ENCODE measurements around the gene FGFRL1. TPM values are rescaled to one million over a fixed set of nuclear protein-coding genes. Genes with fewer than 3 reads are reported as not detected.
A peak's percentile ranks its signal among the peaks of the same experiment; 100 is the strongest.

FGFRL1 gene
- total and polyA plus RNA-seq, 2 experiments from 2014 or later: 22.9 to 40.7 TPM

- H3K4me1 ChIP-seq (ENCODE audit: low read depth): peaks cover 14% of the 10 kb centered on the region
- no peaks in the 10 kb centered on the region for H3K27me3 ChIP-seq
- peak overlapping the region; percentile 22 for H3K27ac ChIP-seq
- H3K36me3 ChIP-seq: no peaks in the 10 kb centered on the region
- TF ChIP-seq, protein P1, sequence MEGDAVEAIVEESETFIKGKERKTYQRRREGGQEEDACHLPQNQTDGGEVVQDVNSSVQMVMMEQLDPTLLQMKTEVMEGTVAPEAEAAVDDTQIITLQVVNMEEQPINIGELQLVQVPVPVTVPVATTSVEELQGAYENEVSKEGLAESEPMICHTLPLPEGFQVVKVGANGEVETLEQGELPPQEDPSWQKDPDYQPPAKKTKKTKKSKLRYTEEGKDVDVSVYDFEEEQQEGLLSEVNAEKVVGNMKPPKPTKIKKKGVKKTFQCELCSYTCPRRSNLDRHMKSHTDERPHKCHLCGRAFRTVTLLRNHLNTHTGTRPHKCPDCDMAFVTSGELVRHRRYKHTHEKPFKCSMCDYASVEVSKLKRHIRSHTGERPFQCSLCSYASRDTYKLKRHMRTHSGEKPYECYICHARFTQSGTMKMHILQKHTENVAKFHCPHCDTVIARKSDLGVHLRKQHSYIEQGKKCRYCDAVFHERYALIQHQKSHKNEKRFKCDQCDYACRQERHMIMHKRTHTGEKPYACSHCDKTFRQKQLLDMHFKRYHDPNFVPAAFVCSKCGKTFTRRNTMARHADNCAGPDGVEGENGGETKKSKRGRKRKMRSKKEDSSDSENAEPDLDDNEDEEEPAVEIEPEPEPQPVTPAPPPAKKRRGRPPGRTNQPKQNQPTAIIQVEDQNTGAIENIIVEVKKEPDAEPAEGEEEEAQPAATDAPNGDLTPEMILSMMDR (IDR thresholded peaks at IDR 0.05; ENCODE audit: low read depth, low read length): no peak
- DNase-seq (ENCODE audit: low read depth in 1 of 2, low spot score in 1 of 2): no peak
- H3K9me3 ChIP-seq (ENCODE audit: low read depth): no peaks in the 10 kb centered on the region
- H3K4me3 ChIP-seq: no peak overlapping the region
Measured at GRCh38 chr4:1027219-1027914, 15.9 kb downstream of the FGFRL1 start.

- Histone ChIP-seq H3K4me1 (ENCODE audit: low read depth) (peaks cover 14% of the 10 kb centered on the region), H3K4me3 (no peak overlapping the region), H3K27me3 (no peaks in the 10 kb centered on the region), H3K27ac (no peak overlapping the region), H3K9me3 (ENCODE audit: low read depth) (no peaks in the 10 kb centered on the region), H3K36me3 (no peaks in the 10 kb centered on the region)
- peak in 1 of 2 donors; percentile 43 for DNase-seq (ENCODE audit: low read depth in 1 of 2, low spot score in 1 of 2)
- TF ChIP-seq, protein P1 (IDR thresholded peaks at IDR 0.05; ENCODE audit: low read depth, low read length): no peak
Measured at GRCh38 chr4:1027915-1028238, 16.5 kb downstream of the FGFRL1 start.

DNA sequence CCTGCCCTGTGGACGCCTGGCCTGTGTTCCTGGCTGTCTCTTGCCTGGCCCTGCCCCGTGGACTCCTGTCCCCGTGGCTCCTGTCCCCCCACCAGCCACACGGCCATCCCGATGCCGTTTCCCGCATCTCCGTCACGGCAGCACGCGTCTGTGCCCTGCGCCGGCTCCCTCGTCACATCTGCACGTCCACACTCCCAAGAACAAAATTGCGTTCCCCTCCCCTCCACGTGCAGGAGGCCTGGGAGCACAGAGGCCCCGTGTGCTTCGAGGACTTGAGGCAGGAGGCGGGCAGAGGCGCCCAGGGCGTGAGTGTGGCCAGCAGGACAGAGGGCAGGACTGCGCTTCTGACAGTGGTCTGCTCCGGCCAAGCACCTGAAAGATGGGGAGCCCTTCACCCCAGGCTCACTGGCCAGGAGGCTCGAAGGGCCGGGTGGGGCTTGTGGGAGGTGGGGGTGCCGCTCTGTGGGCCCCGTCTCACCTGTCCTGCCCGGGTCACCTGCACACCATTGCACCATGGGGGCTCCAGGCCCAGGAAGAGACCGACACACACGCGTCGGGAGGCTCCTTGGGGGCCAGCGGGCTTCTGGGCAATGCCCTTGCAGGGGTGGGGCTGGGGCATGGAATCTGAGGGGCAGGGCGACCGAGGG lies 17.3 kb downstream of the FGFRL1 start:
- TF ChIP-seq, protein P1 (IDR thresholded peaks at IDR 0.05; ENCODE audit: low read depth, low read length): no peak
- Histone ChIP-seq H3K4me3 (no peak overlapping the region), H3K27me3 (no peaks in the 10 kb centered on the region), H3K36me3 (no peaks in the 10 kb centered on the region), H3K4me1 (ENCODE audit: low read depth) (peaks cover 14% of the 10 kb centered on the region), H3K9me3 (ENCODE audit: low read depth) (no peaks in the 10 kb centered on the region), H3K27ac (no peak overlapping the region)
- DNase-seq (ENCODE audit: low read depth in 1 of 2, low spot score in 1 of 2): no peak

- Histone ChIP-seq H3K9me3 (ENCODE audit: low read depth) (no peaks in the 10 kb centered on the region), H3K27me3 (no peaks in the 10 kb centered on the region), H3K36me3 (no peaks in the 10 kb centered on the region), H3K27ac (no peak overlapping the region), H3K4me1 (ENCODE audit: low read depth) (peaks cover 14% of the 10 kb centered on the region), H3K4me3 (no peak overlapping the region)
- DNase-seq (ENCODE audit: low read depth in 1 of 2, low spot score in 1 of 2): no peak
- TF ChIP-seq, protein P1 (IDR thresholded peaks at IDR 0.05; ENCODE audit: low read depth, low read length): no peak
Measured at GRCh38 chr4:1029529-1029928, 18.1 kb downstream of the FGFRL1 start.

GRCh38 chr4:1030031-1030430 lies 18.6 kb downstream of the FGFRL1 start:
- Histone ChIP-seq H3K9me3 (ENCODE audit: low read depth) (no peaks in the 10 kb centered on the region), H3K36me3 (no peaks in the 10 kb centered on the region), H3K27ac (no peak overlapping the region), H3K27me3 (no peaks in the 10 kb centered on the region), H3K4me1 (ENCODE audit: low read depth) (peaks cover 14% of the 10 kb centered on the region), H3K4me3 (no peak overlapping the region)
- no peak for DNase-seq (ENCODE audit: low read depth in 1 of 2, low spot score in 1 of 2)
- TF ChIP-seq, protein P1 (IDR thresholded peaks at IDR 0.05; ENCODE audit: low read depth, low read length): no peak
